CD14-positive monocyte (primary cell): ENCODE data around the gene FAM181B. TPM values are rescaled to one million over a fixed set of nuclear protein-coding genes. Genes with fewer than 3 reads are reported as not detected.

Experiments used
- DNase-seq, 3 donors: peaks; one replicate each; pipeline ENCODE4 v3.0.0-alpha.2; 2011 to 2022
- H2AFZ ChIP-seq: 2 replicates; pipeline ENCODE4 v1.6.0; 2012; ENCODE audit warnings: mild to moderate bottlenecking, low read depth, low read length, inconsistent platforms; ENCODE audit not compliant: insufficient read depth, poor library complexity, severe bottlenecking
- H3K27ac ChIP-seq, 2 donors: 1 replicate in 1 of 2; 2 replicates in 1 of 2; pipeline ENCODE4 v1.5.1; 2012 to 2013; ENCODE audit warnings: low read length in 2 of 2, control low read depth in 1 of 2, inconsistent platforms in 1 of 2, low read depth in 1 of 2, mild to moderate bottlenecking in 1 of 2
- H3K27me3 ChIP-seq, 2 donors: one replicate each; pipeline versions ENCODE4 v1.6.0 to v1.6.1; 2011 to 2013; ENCODE audit warnings: low read length in 2 of 2; ENCODE audit not compliant: control insufficient read depth in 2 of 2, insufficient read depth in 2 of 2
- H3K36me3 ChIP-seq, 2 donors: replicated peaks in 1 of 2; 1 replicate in 1 of 2; 2 replicates in 1 of 2; pipeline versions ENCODE4 v1.5.1 to v1.6.1; 2012 to 2013; ENCODE audit warnings: low read length in 2 of 2, control low read depth in 1 of 2, inconsistent platforms in 1 of 2, mild to moderate bottlenecking in 1 of 2; ENCODE audit not compliant: insufficient read depth in 2 of 2, control insufficient read depth in 1 of 2
- H3K4me1 ChIP-seq, 2 donors: 1 replicate in 1 of 2; 2 replicates in 1 of 2; pipeline versions ENCODE4 v1.5.1 to v1.6.1; 2012 to 2013; ENCODE audit warnings: low read length in 2 of 2, control low read depth in 1 of 2, inconsistent platforms in 1 of 2, mild to moderate bottlenecking in 1 of 2, moderate library complexity in 1 of 2; ENCODE audit not compliant: insufficient read depth in 2 of 2, control insufficient read depth in 1 of 2
- H3K4me2 ChIP-seq: replicated peaks from 2 replicates; pipeline ENCODE3; 2012; ENCODE audit warnings: low read length, moderate library complexity, mild to moderate bottlenecking; ENCODE audit not compliant: poor library complexity, severe bottlenecking; ENCODE audit errors: extremely low read depth
- H3K4me3 ChIP-seq, 3 experiments: fragments of 200-600 bp in 1 of 3; sonication (generic) in 1 of 3; replicated peaks in 1 of 3; 1 replicate in 2 of 3; 2 replicates in 1 of 3; pipeline ENCODE4 v1.5.1; 2011 to 2013; ENCODE audit warnings: low read length in 3 of 3, mild to moderate bottlenecking in 3 of 3, control low read depth in 2 of 3, low read depth in 2 of 3, inconsistent platforms in 1 of 3, moderate library complexity in 1 of 3
- H3K79me2 ChIP-seq: 2 replicates; pipeline ENCODE4 v1.6.0; 2012; ENCODE audit warnings: mild to moderate bottlenecking, control low read depth, inconsistent platforms, low read length, moderate library complexity; ENCODE audit not compliant: insufficient read depth
- H3K9ac ChIP-seq: 2 replicates; pipeline ENCODE4 v1.6.0; 2017; ENCODE audit warnings: low read length, mild to moderate bottlenecking; ENCODE audit not compliant: insufficient read depth, poor library complexity, severe bottlenecking
- H3K9me3 ChIP-seq, 2 donors: replicated peaks in 1 of 2; 1 replicate in 1 of 2; 2 replicates in 1 of 2; pipeline versions ENCODE4 v1.5.1 to v1.6.1; 2012 to 2013; ENCODE audit warnings: low read length in 2 of 2, control low read depth in 1 of 2; ENCODE audit not compliant: control insufficient read depth in 1 of 2, insufficient read depth in 1 of 2
- H4K20me1 ChIP-seq: 2 replicates; pipeline ENCODE4 v1.6.0; 2012; ENCODE audit warnings: mild to moderate bottlenecking, low read length, control low read depth, moderate library complexity; ENCODE audit not compliant: insufficient read depth
- H3K27ac Mint-ChIP-seq, 7 donors: one replicate each; pipeline ENCODE4 v1.8.0; 2020; ENCODE audit warnings: mild to moderate bottlenecking in 7 of 7, mixed read lengths in 7 of 7, moderate library complexity in 6 of 7, inconsistent platforms in 2 of 7
- H3K27me3 Mint-ChIP-seq, 3 donors: one replicate each; pipeline ENCODE4 v1.8.0; 2021 to 2022; ENCODE audit warnings: low read depth in 3 of 3, mild to moderate bottlenecking in 3 of 3, mixed read lengths in 3 of 3, moderate library complexity in 3 of 3, inconsistent platforms in 1 of 3
- H3K36me3 Mint-ChIP-seq, 2 donors: one replicate each; pipeline ENCODE4 v1.8.0; 2020; ENCODE audit warnings: mixed read lengths in 2 of 2, inconsistent platforms in 1 of 2, mild to moderate bottlenecking in 1 of 2
- H3K4me1 Mint-ChIP-seq: one replicate; pipeline ENCODE4 v1.8.0; 2020; ENCODE audit warnings: mild to moderate bottlenecking, mixed read lengths
- H3K4me3 Mint-ChIP-seq, 2 donors: one replicate each; pipeline ENCODE4 v1.8.0; 2020; ENCODE audit warnings: mild to moderate bottlenecking in 2 of 2, mixed read lengths in 2 of 2, moderate library complexity in 1 of 2
- H3K9me3 Mint-ChIP-seq, 7 donors: one replicate each; pipeline ENCODE4 v1.8.0; 2020 to 2022; ENCODE audit warnings: mixed read lengths in 7 of 7, mild to moderate bottlenecking in 6 of 7, moderate library complexity in 6 of 7, inconsistent platforms in 2 of 7
- WGBS: methylation state at CpG from one replicate; pipeline ENCODE4 v1.1.5; 2013; ENCODE audit warnings: missing lambda C conversion rate; ENCODE audit not compliant: insufficient coverage; 5-methylcytosine and 5-hydroxymethylcytosine counted together
- intact Hi-C, 2 donors: fragments of 100-400 bp; cut with micrococcal nuclease; formaldehyde crosslinking; loops; one replicate each; pipeline versions ENCODE4 v1.15.0 to v1.15.1; 2023
- polyA plus RNA-seq, 3 donors: library from polyadenylated mRNA; depleted of rRNA in 1 of 3; unstranded in 2 of 3; stranded (reverse) in 1 of 3; fragments of 300-500 nt in 2 of 3; fragments of >200 nt in 1 of 3; fragmentation: Illumina TruSeq in 2 of 3; gene quantifications; 1 replicate in 2 of 3; 2 replicates in 1 of 3; pipeline ENCODE4 v1.2.3, GENCODE V29; 2012 to 2021
- TF ChIP-seq, protein P1 (sequence below): fragments of 200-600 bp; IDR thresholded peaks from one replicate; pipeline ENCODE4 v1.8.0; 2022; ENCODE audit warnings: antibody characterized with exemption, mild to moderate bottlenecking

Gene FAM181B
- polyA plus RNA-seq, 3 donors = not detected

DNA sequence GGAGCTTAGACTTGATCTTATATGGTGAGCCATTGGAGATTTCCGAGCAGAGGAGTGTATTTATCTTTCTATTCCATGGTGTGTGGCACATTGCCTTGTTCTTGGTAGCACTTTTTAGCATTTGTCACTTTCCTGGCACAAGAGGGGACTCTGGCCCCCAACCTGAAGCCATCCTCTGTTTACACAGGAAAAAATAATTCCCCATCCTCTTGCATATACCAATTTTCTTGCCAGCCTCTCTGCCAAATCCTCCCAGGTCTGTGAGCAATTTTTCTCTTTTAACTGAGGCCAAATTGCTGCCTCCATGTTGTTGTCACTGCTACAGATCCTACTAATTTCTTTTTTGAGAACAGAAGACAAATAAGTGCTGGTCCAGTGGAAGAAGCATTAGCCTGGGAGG is 20.3 kb upstream of the FAM181B start:
- intact Hi-C loops = no loop called here
- H3K36me3 ChIP-seq = no peaks in the 10 kb centered on the region
- no peak overlapping the region for H2AFZ ChIP-seq
- H3K27ac ChIP-seq = no peak overlapping the region
- H3K9ac ChIP-seq = no peak overlapping the region
- H3K4me1 ChIP-seq = no peaks in the 10 kb centered on the region
- H4K20me1 ChIP-seq = no peaks in the 10 kb centered on the region
- H3K9me3 ChIP-seq = no peaks in the 10 kb centered on the region
- TF ChIP-seq, protein P1, sequence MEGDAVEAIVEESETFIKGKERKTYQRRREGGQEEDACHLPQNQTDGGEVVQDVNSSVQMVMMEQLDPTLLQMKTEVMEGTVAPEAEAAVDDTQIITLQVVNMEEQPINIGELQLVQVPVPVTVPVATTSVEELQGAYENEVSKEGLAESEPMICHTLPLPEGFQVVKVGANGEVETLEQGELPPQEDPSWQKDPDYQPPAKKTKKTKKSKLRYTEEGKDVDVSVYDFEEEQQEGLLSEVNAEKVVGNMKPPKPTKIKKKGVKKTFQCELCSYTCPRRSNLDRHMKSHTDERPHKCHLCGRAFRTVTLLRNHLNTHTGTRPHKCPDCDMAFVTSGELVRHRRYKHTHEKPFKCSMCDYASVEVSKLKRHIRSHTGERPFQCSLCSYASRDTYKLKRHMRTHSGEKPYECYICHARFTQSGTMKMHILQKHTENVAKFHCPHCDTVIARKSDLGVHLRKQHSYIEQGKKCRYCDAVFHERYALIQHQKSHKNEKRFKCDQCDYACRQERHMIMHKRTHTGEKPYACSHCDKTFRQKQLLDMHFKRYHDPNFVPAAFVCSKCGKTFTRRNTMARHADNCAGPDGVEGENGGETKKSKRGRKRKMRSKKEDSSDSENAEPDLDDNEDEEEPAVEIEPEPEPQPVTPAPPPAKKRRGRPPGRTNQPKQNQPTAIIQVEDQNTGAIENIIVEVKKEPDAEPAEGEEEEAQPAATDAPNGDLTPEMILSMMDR = no peak
- Mint-ChIP-seq H3K9me3 (peaks cover 0 to 2% (median 0%) of the 10 kb centered on the region in 7 donors), H3K4me1 (peaks cover 8% of the 10 kb centered on the region), H3K27me3 (peaks cover 0 to 11% (median 2%) of the 10 kb centered on the region in 3 donors), H3K36me3 (no peaks in the 10 kb centered on the region), H3K4me3 (no peak overlapping the region), H3K27ac (no peak overlapping the region)
- no peak overlapping the region for H3K4me2 ChIP-seq
- no peak for DNase-seq
- no peaks in the 10 kb centered on the region for H3K79me2 ChIP-seq
- H3K4me3 ChIP-seq = no peak overlapping the region
- H3K27me3 ChIP-seq = no peaks in the 10 kb centered on the region
- no CpG with 5 or more reads among the region's 1 CpG for WGBS

DNA sequence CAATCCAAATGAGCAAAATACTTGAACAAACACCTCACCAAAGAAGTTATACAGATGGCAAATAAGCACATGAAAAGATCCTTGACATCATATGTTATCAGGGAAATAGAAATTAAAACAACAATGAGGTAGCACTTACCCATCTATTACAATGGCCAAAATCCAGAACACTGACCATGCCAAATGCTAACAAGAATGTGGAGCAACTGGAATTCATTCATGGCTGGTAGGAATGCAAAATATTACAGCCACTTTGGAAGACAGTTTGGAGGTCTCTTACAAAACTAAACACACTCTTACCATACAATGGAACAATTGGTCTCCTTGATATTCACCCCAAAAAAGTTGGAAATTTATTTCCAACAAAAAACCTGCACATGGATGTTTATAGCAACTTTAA is 19.1 kb upstream of the FAM181B start:
- H3K36me3 Mint-ChIP-seq = no peaks in the 10 kb centered on the region
- no peak overlapping the region for H3K4me3 Mint-ChIP-seq
- Histone ChIP-seq H3K36me3 (no peaks in the 10 kb centered on the region), H3K4me3 (no peak overlapping the region), H4K20me1 (no peaks in the 10 kb centered on the region), H3K27me3 (no peaks in the 10 kb centered on the region), H2AFZ (no peak overlapping the region), H3K9me3 (no peaks in the 10 kb centered on the region), H3K4me2 (no peak overlapping the region), H3K9ac (no peak overlapping the region), H3K79me2 (no peaks in the 10 kb centered on the region), H3K27ac (no peak overlapping the region), H3K4me1 (no peaks in the 10 kb centered on the region)
- H3K4me1 Mint-ChIP-seq = peaks cover 8% of the 10 kb centered on the region
- no peak overlapping the region for H3K27ac Mint-ChIP-seq
- peaks cover 0 to 2% (median 0%) of the 10 kb centered on the region in 7 donors for H3K9me3 Mint-ChIP-seq
- no peak for DNase-seq
- intact Hi-C loops = no loop called here
- H3K27me3 Mint-ChIP-seq = peaks cover 0 to 11% (median 2%) of the 10 kb centered on the region in 3 donors
- TF ChIP-seq, protein P1 = no peak
